Measurements from ENCODE around the gene THBS2.

The THBS2 gene

GRCh38 chr6:169225131-169225576 lies 28.5 kb downstream of the THBS2 start:
- Mint-ChIP-seq H3K27me3 (ENCODE audit: low read depth) (peaks cover 6% of the 10 kb centered on the region), H3K4me1 (peaks cover 14% of the 10 kb centered on the region), H3K9me3 (peaks cover 4% of the 10 kb centered on the region), H3K36me3 (ENCODE audit: low read depth) (peaks cover 11% of the 10 kb centered on the region), H3K4me3 (no peak overlapping the region), H3K27ac (no peak overlapping the region)
- no peak for TF ChIP-seq CTCF (IDR thresholded peaks at IDR 0.05; ENCODE audit: unreplicated experiment in 3 of 3)

GRCh38 chr6:169224716-169225115 lies 28.9 kb downstream of the THBS2 start:
- H3K36me3 Mint-ChIP-seq (ENCODE audit: low read depth): peaks cover 11% of the 10 kb centered on the region
- H3K9me3 Mint-ChIP-seq: peaks cover 4% of the 10 kb centered on the region
- peaks cover 9% of the 10 kb centered on the region for H3K4me1 Mint-ChIP-seq
- no peak for TF ChIP-seq CTCF (IDR thresholded peaks at IDR 0.05; ENCODE audit: unreplicated experiment in 3 of 3)
- no peak overlapping the region for H3K27ac Mint-ChIP-seq
- peaks cover 6% of the 10 kb centered on the region for H3K27me3 Mint-ChIP-seq (ENCODE audit: low read depth)
- no peak overlapping the region for H3K4me3 Mint-ChIP-seq

- Mint-ChIP-seq H3K36me3 (ENCODE audit: low read depth) (peaks cover 11% of the 10 kb centered on the region), H3K9me3 (peaks cover 4% of the 10 kb centered on the region), H3K27me3 (ENCODE audit: low read depth) (peaks cover 6% of the 10 kb centered on the region), H3K4me3 (no peak overlapping the region), H3K4me1 (peaks cover 5% of the 10 kb centered on the region), H3K27ac (no peak overlapping the region)
- TF ChIP-seq CTCF (IDR thresholded peaks at IDR 0.05; ENCODE audit: unreplicated experiment in 3 of 3): no peak
Observed at GRCh38 chr6:169224185-169224695, 29.4 kb downstream of the THBS2 start.

GRCh38 chr6:169223006-169223405 lies 30.6 kb downstream of the THBS2 start:
- H3K27ac Mint-ChIP-seq: no peak overlapping the region
- peaks cover 6% of the 10 kb centered on the region for H3K27me3 Mint-ChIP-seq (ENCODE audit: low read depth)
- peaks cover 5% of the 10 kb centered on the region for H3K4me1 Mint-ChIP-seq
- no peak overlapping the region for H3K4me3 Mint-ChIP-seq
- peaks cover 16% of the 10 kb centered on the region for H3K36me3 Mint-ChIP-seq (ENCODE audit: low read depth)
- H3K9me3 Mint-ChIP-seq: peaks cover 7% of the 10 kb centered on the region
- TF ChIP-seq CTCF (IDR thresholded peaks at IDR 0.05; ENCODE audit: unreplicated experiment in 3 of 3): no peak

- Mint-ChIP-seq H3K36me3 (ENCODE audit: low read depth) (peaks cover 16% of the 10 kb centered on the region), H3K4me3 (no peak overlapping the region), H3K4me1 (peaks cover 5% of the 10 kb centered on the region), H3K27ac (no peak overlapping the region), H3K9me3 (peaks cover 7% of the 10 kb centered on the region), H3K27me3 (ENCODE audit: low read depth) (peaks cover 6% of the 10 kb centered on the region)
- no peak for TF ChIP-seq CTCF (IDR thresholded peaks at IDR 0.05; ENCODE audit: unreplicated experiment in 3 of 3)
Observed at GRCh38 chr6:169222126-169222525, 31.5 kb downstream of the THBS2 start.

- no peak overlapping the region for H3K27ac Mint-ChIP-seq
- H3K9me3 Mint-ChIP-seq: peaks cover 7% of the 10 kb centered on the region
- peaks cover 6% of the 10 kb centered on the region for H3K27me3 Mint-ChIP-seq (ENCODE audit: low read depth)
- H3K4me1 Mint-ChIP-seq: peaks cover 5% of the 10 kb centered on the region
- no peak for TF ChIP-seq CTCF (IDR thresholded peaks at IDR 0.05; ENCODE audit: unreplicated experiment in 3 of 3)
- no peak overlapping the region for H3K4me3 Mint-ChIP-seq
- peaks cover 11% of the 10 kb centered on the region for H3K36me3 Mint-ChIP-seq (ENCODE audit: low read depth)
Observed at GRCh38 chr6:169221264-169221663, 32.4 kb downstream of the THBS2 start.
